GM12878 (cell line): ENCODE results near the gene ARHGEF3. TPM values are rescaled to one million over a fixed set of nuclear protein-coding genes. Genes with fewer than 3 reads are reported as not detected.
"Not testable (repeated sequence)": the region's sequence is repeated elsewhere in the genome, so short reads cannot be mapped to it uniquely, and the experiment has no call there.

ENCODE experiments used
- ATAC-seq: fragments of 200-7000 bp; cut with Tn5 transposase; 3 replicates; pipeline ENCODE4 v1.9.1; 2020; ENCODE audit warnings: mild to moderate bottlenecking, moderate library complexity
- BruUV-seq: library from RNA; stranded (reverse); fragments of 400-500 nt; replicated peaks from 2 replicates; lab custom pipeline; 2021; lab: Mats Ljungman, UMichigan
- CTCF ChIA-PET: fragments of 300-600 bp; sonication (Branson Sonifier 250); formaldehyde crosslinking; extraction: SDS; loops from one replicate; lab custom pipeline; 2021; ENCODE audit warnings: inconsistent platforms; lab: Yijun Ruan, JAX
- POLR2A ChIA-PET: fragments of 350-600 bp; formaldehyde crosslinking; extraction: SDS; loops from one replicate; lab custom pipeline; 2021; ENCODE audit warnings: inconsistent platforms; lab: Charles Lee
- RAD21 ChIA-PET: fragments of 300-600 bp; sonication (Branson Sonifier 250); formaldehyde crosslinking; loops from one replicate; lab custom pipeline; 2023; ENCODE audit warnings: antibody characterized with exemption; ENCODE audit not compliant: unreplicated experiment; lab: Charles Lee
- SMC1A ChIA-PET: fragments of 300-600 bp; sonication (Branson Sonifier 250); formaldehyde crosslinking; loops from one replicate; lab custom pipeline; 2023; ENCODE audit not compliant: unreplicated experiment, uncharacterized antibody; lab: Charles Lee
- DNase-seq: peaks from one replicate; pipeline ENCODE4 v3.0.0-alpha.2; 2011; ENCODE audit warnings: low read depth, low spot score
- FAIRE-seq: peaks from 3 replicates; lab custom pipeline; 2011; peaks lifted over from hg19 to GRCh38; lab: Jason Lieb, UNC
- H2AFZ ChIP-seq: 2 replicates; pipeline ENCODE4 v1.6.0; 2011; ENCODE audit warnings: low read depth, low read length, control low read depth; ENCODE audit not compliant: control insufficient read depth
- H3K27ac ChIP-seq: 2 replicates; pipeline ENCODE4 v1.5.1; 2011; ENCODE audit warnings: control low read depth; ENCODE audit not compliant: control insufficient read depth, insufficient read depth
- H3K27me3 ChIP-seq, 2 experiments: replicated peaks in 1 of 2; 2 replicates each; pipeline versions ENCODE4 v1.6.0 to v1.6.1; 2011; ENCODE audit warnings: low read length in 1 of 2; ENCODE audit not compliant: control insufficient read depth in 2 of 2, insufficient read depth in 2 of 2
- H3K36me3 ChIP-seq, 2 experiments: 2 replicates each; pipeline ENCODE4 v1.5.1; 2011; ENCODE audit warnings: low read length in 1 of 2; ENCODE audit not compliant: control insufficient read depth in 2 of 2, insufficient read depth in 2 of 2
- H3K4me1 ChIP-seq: 2 replicates; pipeline ENCODE4 v1.6.1; 2011; ENCODE audit warnings: mild to moderate bottlenecking, low read length, moderate library complexity, mixed read lengths; ENCODE audit not compliant: control insufficient read depth, insufficient read depth
- H3K4me2 ChIP-seq: 2 replicates; pipeline ENCODE4 v1.6.0; 2011; ENCODE audit warnings: control low read depth; ENCODE audit not compliant: control insufficient read depth, insufficient read depth
- H3K4me3 ChIP-seq: fragments of 200-600 bp; sonication (generic); 2 replicates; pipeline ENCODE4 v1.5.1; 2016
- H3K79me2 ChIP-seq: 2 replicates; pipeline ENCODE4 v1.6.0; 2011; ENCODE audit warnings: low read length; ENCODE audit not compliant: control insufficient read depth, insufficient read depth
- H3K9ac ChIP-seq: 2 replicates; pipeline ENCODE4 v1.8.0; 2011; ENCODE audit warnings: low read length, control low read depth, mixed read lengths; ENCODE audit not compliant: control insufficient read depth, insufficient read depth
- H3K9me3 ChIP-seq: replicated peaks from 3 replicates; pipeline ENCODE4 v1.5.1; 2011; ENCODE audit warnings: mild to moderate bottlenecking, low read length; ENCODE audit not compliant: control insufficient read depth, insufficient read depth
- H4K20me1 ChIP-seq: 2 replicates; pipeline ENCODE4 v1.6.0; 2011; ENCODE audit not compliant: control insufficient read depth, insufficient read depth
- BCL11A ChIP-seq: IDR thresholded peaks from 2 replicates; pipeline ENCODE4 v1.6.1; 2011; ENCODE audit warnings: low read depth, low read length
- CHD2 ChIP-seq: IDR thresholded peaks from 2 replicates; pipeline ENCODE4 v1.6.1; 2011; ENCODE audit warnings: low read depth, low read length, improper control_type of control experiment, borderline replicate concordance
- MYC ChIP-seq: IDR thresholded peaks from 2 replicates; pipeline ENCODE4 v1.6.1; 2011; ENCODE audit warnings: mild to moderate bottlenecking, low read length, moderate library complexity, inconsistent platforms; ENCODE audit not compliant: insufficient read depth, insufficient replicate concordance, insufficient read length, severe bottlenecking
- NR2F1 ChIP-seq: fragments of 450-650 bp; conservative IDR thresholded peaks from 2 replicates; pipeline ENCODE4 v1.6.1; 2017; ENCODE audit warnings: mild to moderate bottlenecking
- RAD21 ChIP-seq: IDR thresholded peaks from 2 replicates; pipeline ENCODE4 v1.6.1; 2011; ENCODE audit warnings: mild to moderate bottlenecking, low read depth, low read length, moderate library complexity; ENCODE audit not compliant: insufficient read depth
- USF1 ChIP-seq: IDR thresholded peaks from 2 replicates; pipeline ENCODE4 v1.6.1; 2011; ENCODE audit warnings: borderline replicate concordance, low read depth, mild to moderate bottlenecking, moderate library complexity, mixed read lengths, low read length; ENCODE audit not compliant: insufficient read depth; ENCODE audit errors: extremely low read length
- YY1 ChIP-seq: IDR thresholded peaks from 2 replicates; pipeline ENCODE4 v1.6.1; 2011; ENCODE audit warnings: low read depth, mild to moderate bottlenecking, low read length
- ZNF384 ChIP-seq: IDR thresholded peaks from 2 replicates; pipeline ENCODE4 v1.6.1; 2012; ENCODE audit warnings: low read depth, mild to moderate bottlenecking, low read length, improper control_type of control experiment, borderline replicate concordance
- WGBS: methylation state at CpG from one replicate; pipeline ENCODE4 v1.1.6; 2016; ENCODE audit warnings: low lambda C conversion rate; ENCODE audit not compliant: insufficient replicate concordance, insufficient coverage; ENCODE audit errors: missing lambda C conversion rate; 5-methylcytosine and 5-hydroxymethylcytosine counted together
- in situ Hi-C: fragments of 300-500 bp; cut with MboI; formaldehyde crosslinking; loops from 9 replicates; pipeline ENCODE4 v1.14.3; 2018; ENCODE audit warnings: mixed read lengths
- intact Hi-C: fragments of 100-400 bp; cut with micrococcal nuclease; formaldehyde crosslinking; loops from one replicate; pipeline ENCODE4 v1.14.2; 2022; ENCODE audit not compliant: unreplicated experiment
- polyA plus RNA-seq, 11 experiments: library from polyadenylated mRNA; depleted of rRNA in 4 of 11; unstranded in 6 of 11; stranded (reverse) in 5 of 11; fragments of >200 nt; fragmentation: Nextera tagmentation in 4 of 11; fragmentation: Illumina TruSeq in 1 of 11; extraction: Ambion mirVana in 4 of 11; extraction: Trizol in 1 of 11; gene quantifications; 1 replicate in 1 of 11; 2 replicates in 10 of 11; pipeline versions ENCODE4 v1.2.1 to v1.2.3, GENCODE V29; 2011 to 2016; ENCODE audit warnings: inconsistent platforms in 2 of 11, missing spikeins in 2 of 11, low read depth in 1 of 11
- total RNA-seq, 4 experiments: library from RNA; depleted of rRNA in 3 of 4; stranded (reverse); fragments of >200 nt in 3 of 4; fragmentation: Illumina TruSeq in 1 of 4; extraction: Trizol in 1 of 4; gene quantifications; 2 replicates each; pipeline versions ENCODE4 v1.2.1 to v1.2.3, GENCODE V29; 2013 to 2021
- TF ChIP-seq, protein P1 (sequence below): fragments of 450-650 bp; IDR thresholded peaks from 2 replicates; pipeline ENCODE4 v1.6.1; 2017; ENCODE audit warnings: antibody characterized with exemption, mild to moderate bottlenecking, moderate library complexity

Gene ARHGEF3
- total and polyA plus RNA-seq, 10 of the 15 experiments (the other 5 are each of a cell fraction or from before 2014, with no cell fraction given): 21.8 to 78.7 (median 56.2) TPM

- H2AFZ ChIP-seq, H4K20me1 ChIP-seq, ATAC-seq, H3K9ac ChIP-seq, H3K9me3 ChIP-seq, in situ Hi-C loops, H3K4me3 ChIP-seq, BruUV-seq, FAIRE-seq, H3K27me3 ChIP-seq, DNase-seq, H3K79me2 ChIP-seq, H3K36me3 ChIP-seq: not testable (repeated sequence)
- ChIA-PET CTCF (interaction anchor here (0.6 to 12.5 kb wide), 13 partner anchors 13 to 56 kb away, joined by 3 to 244 read pairs (median 5); partner anchors contain the start of gene ARHGEF3), RAD21 (interaction anchor here (0.9 to 12.2 kb wide), 16 partner anchors 12 to 231 kb away, joined by 3 to 307 read pairs (median 6); partner anchors contain the start of gene ARHGEF3), POLR2A (interaction anchor here (0.6 to 2.2 kb wide), 12 partner anchors 15 to 313 kb away, joined by 3 to 19 read pairs (median 6); no protein-coding TSS in a partner anchor), SMC1A (interaction anchor here (0.6 to 18.1 kb wide), 11 partner anchors 10 to 100 kb away, joined by 3 to 383 read pairs (median 6); partner anchors contain the start of gene ARHGEF3)
- Histone ChIP-seq H3K4me2 (peak overlapping the region; percentile 62; the same call in 1 of the 2 replicates), H3K27ac (peak overlapping the region; percentile 62; the same call in 1 of the 2 replicates), H3K4me1 (peaks cover 47% of the 10 kb centered on the region)
- intact Hi-C loops: loop anchor here (1.0 to 5.0 kb wide), 2 partner anchors 32 to 159 kb away; no protein-coding TSS in a partner anchor
- 95% methylated on average over 10 of the region's 11 CpGs for WGBS
Measured at GRCh38 chr3:56758042-56758441, 43.7 kb downstream of the ARHGEF3 start.

DNA sequence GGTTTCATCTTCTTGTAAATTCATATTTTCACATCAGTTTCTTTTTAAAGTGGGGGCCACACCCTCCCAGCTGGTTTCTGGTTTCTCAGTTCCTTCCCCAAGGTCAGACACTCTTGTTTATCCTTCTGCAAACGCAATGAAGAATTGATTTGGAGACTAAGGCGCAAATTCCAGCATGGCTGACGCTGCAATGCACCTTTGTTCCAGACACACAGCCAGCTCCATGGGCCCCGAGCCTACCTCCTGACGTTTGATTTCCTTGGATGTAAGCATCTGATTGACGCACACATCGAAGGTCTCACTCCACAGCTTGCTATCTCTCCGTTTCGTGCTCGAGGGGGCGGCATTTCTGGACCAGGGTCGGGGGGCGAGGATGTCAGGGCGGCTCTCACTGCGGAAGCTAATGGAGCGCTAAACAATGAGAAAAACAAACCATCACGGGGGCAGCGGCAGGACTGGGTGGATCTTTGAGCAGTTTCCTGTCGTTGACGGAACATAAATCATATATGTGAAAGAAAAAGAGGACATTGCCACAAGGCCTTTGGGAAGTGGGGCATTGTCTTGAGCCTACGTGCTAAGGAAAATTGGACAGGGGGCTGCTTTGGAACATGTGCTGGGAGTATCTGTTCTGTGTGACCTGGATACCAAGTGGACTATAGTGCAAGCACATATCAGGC, 46.9 kb downstream of the ARHGEF3 start:
- Histone ChIP-seq H3K27me3 (no peaks in the 10 kb centered on the region), H3K4me2 (peak overlapping the region; percentile 99), H3K4me1 (peaks cover 55% of the 10 kb centered on the region), H3K4me3 (peak overlapping the region; percentile 72; the same call in 1 of the 2 replicates), H2AFZ (peak overlapping the region; percentile 53), H4K20me1 (no peaks in the 10 kb centered on the region), H3K79me2 (peaks cover 2% of the 10 kb centered on the region), H3K9me3 (peaks cover 3% of the 10 kb centered on the region), H3K36me3 (peaks cover 5 to 15% of the 10 kb centered on the region in 2 experiments; a peak in 3 of 4 replicates), H3K9ac (peak overlapping the region; percentile 61), H3K27ac (peak overlapping the region; percentile 70)
- DNase-seq: peak; percentile 34
- POLR2A ChIA-PET: interaction anchor here (0.6 to 6.7 kb wide), 13 partner anchors 9 to 60 kb away, joined by 3 to 86 read pairs (median 8); partner anchors contain the start of gene ARHGEF3
- in situ Hi-C loops (no loop called here), intact Hi-C loops (loop anchor here (2.0 to 5.0 kb wide), 2 partner anchors 46 to 162 kb away; partner anchors contain the start of gene ARHGEF3)
- WGBS: 19% methylated on average over 21 of the region's 21 CpGs
- CTCF ChIA-PET: interaction anchor here (0.6 to 12.5 kb wide), 11 partner anchors 11 to 234 kb away, joined by 3 to 244 read pairs (median 18); partner anchors contain the start of gene ARHGEF3
- SMC1A ChIA-PET: interaction anchor here (0.6 to 18.1 kb wide), 17 partner anchors 10 to 311 kb away, joined by 3 to 383 read pairs (median 11); partner anchors contain the start of gene ARHGEF3
- RAD21 ChIA-PET: interaction anchor here (0.7 to 12.2 kb wide), 17 partner anchors 9 to 163 kb away, joined by 3 to 307 read pairs (median 7); partner anchors contain the start of gene ARHGEF3
- BruUV-seq: TSS peak; percentile 95
- ATAC-seq: peak; percentile 28
- FAIRE-seq: peak; percentile 23
- TF ChIP-seq ZNF384 (no peak), CHD2 (no peak), RAD21 (no peak), NR2F1 (no peak; the same call in 1 of the 2 replicates), USF1 (no peak), MYC (no peak), BCL11A (0 out of 2 replicates have a peak, but pooled peaks have one; percentile 40), YY1 (peak; percentile 65)
- TF ChIP-seq, protein P1, sequence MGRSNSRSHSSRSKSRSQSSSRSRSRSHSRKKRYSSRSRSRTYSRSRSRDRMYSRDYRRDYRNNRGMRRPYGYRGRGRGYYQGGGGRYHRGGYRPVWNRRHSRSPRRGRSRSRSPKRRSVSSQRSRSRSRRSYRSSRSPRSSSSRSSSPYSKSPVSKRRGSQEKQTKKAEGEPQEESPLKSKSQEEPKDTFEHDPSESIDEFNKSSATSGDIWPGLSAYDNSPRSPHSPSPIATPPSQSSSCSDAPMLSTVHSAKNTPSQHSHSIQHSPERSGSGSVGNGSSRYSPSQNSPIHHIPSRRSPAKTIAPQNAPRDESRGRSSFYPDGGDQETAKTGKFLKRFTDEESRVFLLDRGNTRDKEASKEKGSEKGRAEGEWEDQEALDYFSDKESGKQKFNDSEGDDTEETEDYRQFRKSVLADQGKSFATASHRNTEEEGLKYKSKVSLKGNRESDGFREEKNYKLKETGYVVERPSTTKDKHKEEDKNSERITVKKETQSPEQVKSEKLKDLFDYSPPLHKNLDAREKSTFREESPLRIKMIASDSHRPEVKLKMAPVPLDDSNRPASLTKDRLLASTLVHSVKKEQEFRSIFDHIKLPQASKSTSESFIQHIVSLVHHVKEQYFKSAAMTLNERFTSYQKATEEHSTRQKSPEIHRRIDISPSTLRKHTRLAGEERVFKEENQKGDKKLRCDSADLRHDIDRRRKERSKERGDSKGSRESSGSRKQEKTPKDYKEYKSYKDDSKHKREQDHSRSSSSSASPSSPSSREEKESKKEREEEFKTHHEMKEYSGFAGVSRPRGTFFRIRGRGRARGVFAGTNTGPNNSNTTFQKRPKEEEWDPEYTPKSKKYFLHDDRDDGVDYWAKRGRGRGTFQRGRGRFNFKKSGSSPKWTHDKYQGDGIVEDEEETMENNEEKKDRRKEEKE: no peak
